GM18951 (cell line): ENCODE data around the gene DNAJC18.

Experiments used
- POLR2A ChIP-seq: IDR thresholded peaks from 4 replicates; pipeline ENCODE4 v1.6.1; 2011; ENCODE audit warnings: mild to moderate bottlenecking; ENCODE audit not compliant: insufficient read length, insufficient read depth; ENCODE audit errors: extremely low read depth
- in situ Hi-C: fragments of 300-500 bp; cut with MboI; formaldehyde crosslinking; loops from one replicate; pipeline ENCODE4 v1.12.0; 2022; ENCODE audit warnings: low sequenced_read_pairs, mixed read lengths, inconsistent platforms; ENCODE audit not compliant: unreplicated experiment

The DNAJC18 gene

DNA sequence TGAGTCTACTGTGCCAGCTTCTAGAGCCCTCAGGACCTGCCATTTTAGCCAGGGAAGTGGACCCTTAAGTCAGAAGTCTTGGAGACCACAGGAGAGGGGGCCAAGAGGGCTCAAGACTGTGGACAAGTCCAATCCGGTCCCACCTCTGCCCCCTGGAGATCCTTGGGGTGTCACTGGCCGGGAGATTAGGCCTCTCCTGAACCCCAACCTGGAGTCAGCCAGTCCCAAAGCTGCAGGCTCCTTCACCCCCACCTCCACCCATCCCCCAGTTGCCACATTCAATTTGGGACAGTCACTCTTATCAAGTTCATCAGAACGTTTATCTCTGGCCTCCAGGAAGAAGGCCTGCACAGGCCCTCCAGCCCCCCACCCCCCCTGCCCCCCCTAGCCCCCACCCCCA is 56.5 kb downstream of the DNAJC18 start:
- TF ChIP-seq POLR2A, result no peak
- in situ Hi-C loops, result no loop called here

DNA sequence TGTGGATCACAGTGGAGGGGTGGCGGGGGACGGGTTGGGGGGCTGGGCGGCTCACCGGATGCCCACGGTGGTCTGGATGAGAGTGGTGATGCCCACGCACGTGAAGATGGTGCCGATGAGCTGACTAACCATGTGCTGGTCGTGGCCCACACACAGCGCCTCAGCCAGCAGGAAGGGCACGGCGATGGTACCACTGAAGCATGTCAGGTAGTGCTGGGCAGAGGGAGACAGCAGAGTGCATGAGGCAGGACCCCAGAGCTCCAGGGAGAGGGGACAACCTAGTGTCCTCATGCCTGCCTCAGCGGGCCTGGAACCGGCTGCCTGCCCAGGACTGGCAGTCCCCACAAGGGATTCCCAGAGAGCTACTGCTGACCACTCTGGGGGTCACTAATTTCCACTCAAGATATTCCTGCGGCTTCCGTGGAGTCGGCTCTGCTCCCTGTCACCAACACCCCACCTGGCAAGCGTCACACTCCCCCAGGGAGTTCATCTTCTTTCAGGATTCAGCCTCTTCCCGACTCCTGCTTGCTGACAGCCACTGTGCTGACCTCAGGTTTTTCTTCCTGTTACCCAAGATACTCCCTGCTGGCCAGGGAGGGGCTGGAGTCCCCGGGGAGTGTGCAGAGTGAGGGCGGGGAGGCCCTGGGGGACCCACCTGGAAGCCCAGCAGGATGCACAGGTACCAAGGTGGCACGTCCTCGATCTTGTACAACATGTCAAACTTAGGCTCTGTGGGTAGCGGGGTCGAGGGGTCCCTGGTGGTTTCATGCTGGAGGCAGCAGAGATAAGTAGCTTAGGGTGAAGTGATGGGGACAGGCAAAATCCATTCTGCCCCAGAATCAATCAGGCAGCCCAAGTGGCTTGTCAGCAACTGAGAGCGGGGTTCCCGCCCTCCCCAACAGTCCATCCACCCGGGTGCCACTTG is 57.2 kb downstream of the DNAJC18 start:
- in situ Hi-C loops, result no loop called here
- TF ChIP-seq POLR2A, result no peak

DNA sequence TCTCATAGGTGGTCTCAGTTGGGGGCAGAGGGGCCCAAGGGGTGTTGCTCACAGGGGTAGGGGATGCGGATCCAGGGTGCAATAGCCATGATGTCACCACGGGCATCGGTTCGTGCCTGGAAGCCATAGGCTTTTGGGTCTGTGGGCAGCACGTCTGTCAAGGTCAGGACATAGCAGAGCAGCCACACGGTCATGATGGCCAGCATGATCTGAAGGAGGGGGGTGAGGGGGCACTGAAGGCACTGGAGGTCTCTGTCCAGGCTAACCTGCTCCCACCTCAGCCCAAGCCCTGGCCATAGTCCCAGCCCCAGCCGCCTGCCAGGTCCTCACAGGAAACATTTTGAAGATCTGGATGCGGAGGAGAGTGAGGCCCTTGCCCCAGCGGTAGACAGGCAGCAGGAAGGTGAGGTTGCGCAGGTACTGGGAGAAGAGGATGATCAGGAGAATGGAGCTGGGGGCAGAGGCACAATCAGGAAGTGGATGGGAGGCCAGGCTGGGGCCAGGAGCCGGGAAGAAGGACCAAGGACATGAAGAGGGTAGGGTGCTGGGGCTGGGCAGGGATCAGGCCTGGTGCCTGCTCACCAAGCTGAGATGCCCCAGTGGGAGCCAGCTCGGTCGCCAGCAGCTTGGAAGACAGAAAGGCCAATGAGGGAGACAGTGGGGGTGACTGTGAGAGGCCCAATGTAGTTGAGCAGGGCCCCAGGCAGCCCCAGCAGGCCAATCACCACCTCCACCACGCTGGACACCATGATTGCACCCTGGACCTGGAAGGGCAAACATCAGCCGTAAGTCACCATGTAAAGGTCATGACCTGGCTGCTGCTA is 59.5 kb downstream of the DNAJC18 start:
- in situ Hi-C loops, result no loop called here
- no peak for TF ChIP-seq POLR2A

DNA sequence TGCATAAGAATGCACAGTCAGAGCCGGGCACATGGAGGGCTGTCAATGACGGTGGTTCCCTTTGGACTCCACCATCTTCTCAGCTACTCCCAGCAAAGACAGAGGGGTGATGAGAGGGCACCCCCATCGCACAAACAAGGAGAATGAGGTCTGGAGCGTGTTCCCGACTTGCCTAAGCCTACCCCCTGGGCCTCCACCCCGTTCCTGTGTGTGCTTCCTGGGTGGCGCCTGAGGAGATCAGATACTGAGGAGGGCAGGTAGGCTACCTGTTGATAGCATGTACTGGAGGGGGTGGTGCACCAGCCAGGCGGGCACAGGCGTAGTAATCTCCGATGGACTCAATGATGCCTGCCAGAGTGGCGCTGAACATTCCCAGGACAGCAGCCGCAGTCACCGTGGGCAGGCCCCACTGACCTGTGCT is 60.4 kb downstream of the DNAJC18 start:
- TF ChIP-seq POLR2A, result no peak
- in situ Hi-C loops, result no loop called here

DNA sequence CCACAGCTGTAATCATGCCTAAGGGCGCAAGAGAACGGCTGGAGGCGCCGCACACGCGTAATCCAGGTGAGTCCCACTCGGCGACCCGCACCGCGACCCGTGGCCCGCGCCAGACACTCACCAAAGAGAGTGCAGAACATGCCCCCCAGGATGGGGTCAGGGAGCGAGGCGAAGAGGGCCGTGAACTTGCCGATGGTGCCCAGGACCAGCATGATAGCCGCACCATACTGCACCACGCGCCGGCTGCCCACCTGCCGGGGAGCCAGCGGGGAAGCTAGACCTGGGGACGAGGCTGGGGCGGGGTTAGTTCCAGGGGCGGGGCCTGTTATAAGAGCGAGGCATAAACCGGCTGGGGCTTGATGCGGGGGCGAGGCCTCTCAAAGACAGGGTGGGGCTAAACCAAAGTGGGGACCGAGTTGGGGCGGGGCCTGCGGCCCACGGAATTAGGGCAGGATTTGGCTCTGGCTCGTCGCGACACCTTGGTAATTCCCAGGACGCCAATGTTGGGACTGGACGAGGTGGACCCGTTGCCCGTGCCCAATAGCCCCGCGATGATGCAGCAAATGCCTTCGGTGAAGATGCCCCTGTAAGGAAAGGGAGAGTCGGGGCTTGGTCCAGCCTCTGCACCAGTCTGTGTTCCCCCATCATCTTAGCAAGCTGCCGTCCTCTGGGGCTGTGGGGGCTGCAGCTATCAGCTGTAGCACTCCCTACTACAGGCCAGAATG is 61.1 kb downstream of the DNAJC18 start:
- in situ Hi-C loops, result no loop called here
- TF ChIP-seq POLR2A, result no peak

DNA sequence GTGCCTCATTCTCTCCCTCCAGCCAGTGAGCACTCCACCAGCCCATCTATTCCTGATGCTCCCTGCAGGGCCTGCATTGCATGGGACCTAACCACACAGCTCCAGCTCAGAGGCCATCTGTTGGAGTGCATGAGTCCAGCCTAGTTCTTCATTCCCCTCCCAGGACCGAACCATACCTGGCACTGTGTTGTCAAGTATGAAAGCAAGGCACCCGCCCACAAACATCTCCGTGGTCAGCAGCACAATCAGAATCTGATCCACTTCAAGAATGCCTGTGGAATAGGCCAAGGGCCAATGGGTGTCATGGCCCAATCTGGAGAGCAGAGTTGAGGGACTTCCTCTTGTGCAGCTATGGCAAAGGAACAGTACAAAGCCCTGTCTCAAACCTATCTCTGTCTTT is 62.1 kb downstream of the DNAJC18 start:
- in situ Hi-C loops, result no loop called here
- no peak for TF ChIP-seq POLR2A

DNA sequence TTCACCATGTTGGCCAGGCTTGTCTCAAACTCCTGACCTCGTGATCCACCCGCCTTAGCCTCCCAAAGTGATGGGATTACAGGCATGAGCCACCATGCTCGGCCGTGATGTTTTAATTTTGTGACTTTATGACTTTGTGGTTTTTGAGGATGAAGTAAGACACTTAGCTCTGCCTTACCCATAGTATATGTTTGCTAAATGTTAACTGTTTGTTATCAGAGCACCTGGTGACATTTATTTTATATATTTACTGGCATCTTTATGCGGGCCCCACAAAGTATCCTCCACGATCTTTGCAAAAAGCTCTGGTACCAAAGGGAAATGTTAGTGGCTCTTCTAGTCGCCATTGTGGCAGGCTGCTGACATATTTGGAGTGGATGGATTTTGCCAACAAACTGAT is 63.0 kb downstream of the DNAJC18 start:
- in situ Hi-C loops, result no loop called here
- TF ChIP-seq POLR2A, result no peak

DNA sequence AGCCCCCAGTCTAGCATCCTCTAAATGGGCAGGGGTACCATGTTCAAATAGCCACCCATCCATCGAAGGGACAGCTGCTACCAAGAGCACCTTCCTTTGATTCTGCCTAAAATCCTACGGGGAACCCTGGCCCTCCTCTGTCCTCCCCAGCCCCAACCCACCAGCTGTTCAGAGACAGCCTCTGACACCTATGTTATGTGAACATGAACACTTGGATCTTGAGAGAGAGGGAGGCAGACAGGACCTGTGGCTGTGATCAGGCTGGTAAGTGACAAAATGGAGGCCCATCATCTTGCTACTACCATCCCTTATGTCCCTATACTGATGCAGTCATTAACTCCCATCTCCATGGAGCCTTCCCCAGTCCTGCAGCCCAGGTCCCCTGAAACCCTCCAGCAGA is 64.4 kb downstream of the DNAJC18 start:
- in situ Hi-C loops, result no loop called here
- no peak for TF ChIP-seq POLR2A

DNA sequence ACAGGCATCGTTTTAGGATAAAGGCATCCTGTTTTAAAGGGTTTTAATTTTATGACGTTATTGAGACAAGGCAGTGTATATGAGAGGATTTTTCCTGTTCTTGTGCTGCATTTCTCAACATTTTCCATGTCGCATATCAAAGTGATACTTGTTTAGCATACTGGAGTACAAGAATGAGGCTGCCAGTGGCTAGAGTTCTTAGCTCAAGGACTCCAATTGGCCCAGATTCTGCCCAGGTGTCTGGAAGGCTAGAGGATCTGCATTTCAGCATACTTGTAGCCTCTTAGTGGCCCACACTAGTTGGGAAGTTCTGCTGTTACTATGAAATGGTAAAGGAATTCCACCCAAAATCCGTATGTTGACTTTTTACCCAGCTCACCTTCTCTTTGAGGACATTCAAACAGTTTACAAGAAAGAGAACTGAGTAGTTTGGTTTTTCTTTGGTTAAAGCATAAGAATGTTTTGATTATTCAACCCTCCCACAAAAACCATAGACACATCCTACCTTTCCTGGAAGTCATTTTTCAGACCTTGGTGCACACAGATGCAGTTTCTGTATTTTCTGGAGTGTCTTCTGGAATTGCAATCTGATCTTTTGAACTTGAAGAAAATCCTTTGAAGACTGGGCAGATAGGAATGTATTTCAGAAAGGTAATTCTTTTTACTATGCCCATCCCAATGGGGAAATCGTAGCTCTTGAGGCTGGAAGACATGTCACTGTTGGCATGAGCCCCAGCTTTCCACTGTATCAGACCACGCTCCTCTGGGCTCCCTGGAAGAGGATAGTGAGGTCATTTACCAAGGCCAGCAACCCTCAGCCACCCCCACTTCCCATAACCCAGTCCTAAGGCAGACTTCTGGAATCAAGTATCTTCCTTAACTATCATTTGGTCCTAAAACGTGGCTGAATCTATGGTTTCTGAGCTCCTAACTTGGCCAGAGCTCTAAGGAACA is 67.6 kb downstream of the DNAJC18 start:
- in situ Hi-C loops, result no loop called here

DNA sequence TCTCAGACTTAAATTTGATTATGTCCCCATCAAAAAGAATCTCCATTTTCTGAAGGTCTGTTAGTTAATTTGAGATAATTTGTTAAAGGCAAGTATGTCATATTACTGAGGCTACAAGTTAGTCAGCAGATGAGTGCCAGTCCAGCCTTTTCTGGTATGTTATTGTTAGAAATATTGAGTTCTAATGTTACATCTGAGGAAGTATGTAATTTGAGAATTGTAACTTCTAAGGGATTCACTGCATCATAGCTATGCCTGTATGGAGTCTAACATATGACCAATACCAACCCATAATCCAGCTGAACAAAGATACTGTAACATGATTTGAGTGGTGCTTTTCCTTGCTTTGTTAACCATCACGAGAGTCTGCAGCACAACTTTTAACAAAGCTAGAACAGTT is 70.1 kb downstream of the DNAJC18 start:
- no peak for TF ChIP-seq POLR2A
- in situ Hi-C loops, result no loop called here

More for the DNA sequence above, 67.6 kb downstream of the DNAJC18 start:
- no peak for TF ChIP-seq POLR2A

DNA sequence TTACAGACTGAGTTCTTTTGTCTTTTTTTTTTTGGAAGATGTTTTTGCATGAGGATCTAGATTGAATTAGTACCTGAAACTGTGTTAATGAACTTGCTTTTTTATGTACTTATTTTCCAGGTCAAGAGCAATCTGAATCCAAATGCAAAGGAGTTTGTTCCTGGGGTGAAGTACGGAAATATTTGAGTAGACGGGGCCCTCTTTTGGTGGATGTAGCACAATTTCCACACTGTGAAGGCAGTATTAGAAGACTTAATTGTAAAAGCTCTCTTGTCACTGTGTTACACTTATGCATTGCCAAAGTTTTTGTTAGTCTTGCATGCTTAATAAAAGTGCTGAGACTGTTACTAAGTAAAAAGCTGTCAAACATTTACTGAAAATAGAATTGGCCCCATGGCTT is 70.7 kb downstream of the DNAJC18 start:
- no peak for TF ChIP-seq POLR2A
- in situ Hi-C loops, result no loop called here

DNA sequence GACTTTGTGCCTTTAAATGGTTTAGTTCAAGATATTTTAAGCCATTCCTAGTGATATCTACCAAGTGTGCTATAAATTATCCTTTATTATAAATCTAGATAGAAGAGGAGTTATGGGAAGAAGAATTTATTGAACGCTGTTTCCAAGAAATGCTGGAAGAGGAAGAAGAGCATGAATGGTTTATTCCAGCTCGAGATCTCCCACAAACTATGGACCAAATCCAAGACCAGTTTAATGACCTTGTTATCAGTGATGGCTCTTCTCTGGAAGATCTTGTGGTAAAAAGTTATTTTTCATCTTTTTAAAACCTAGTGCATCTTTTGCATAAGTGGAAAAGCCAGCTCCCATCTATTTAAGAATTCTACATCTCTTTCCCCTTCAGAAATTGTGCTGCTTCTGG is 74.9 kb downstream of the DNAJC18 start:
- in situ Hi-C loops, result no loop called here
- no peak for TF ChIP-seq POLR2A
